ENCODE measurements around the gene KCNC1.

KCNC1 gene

DNA sequence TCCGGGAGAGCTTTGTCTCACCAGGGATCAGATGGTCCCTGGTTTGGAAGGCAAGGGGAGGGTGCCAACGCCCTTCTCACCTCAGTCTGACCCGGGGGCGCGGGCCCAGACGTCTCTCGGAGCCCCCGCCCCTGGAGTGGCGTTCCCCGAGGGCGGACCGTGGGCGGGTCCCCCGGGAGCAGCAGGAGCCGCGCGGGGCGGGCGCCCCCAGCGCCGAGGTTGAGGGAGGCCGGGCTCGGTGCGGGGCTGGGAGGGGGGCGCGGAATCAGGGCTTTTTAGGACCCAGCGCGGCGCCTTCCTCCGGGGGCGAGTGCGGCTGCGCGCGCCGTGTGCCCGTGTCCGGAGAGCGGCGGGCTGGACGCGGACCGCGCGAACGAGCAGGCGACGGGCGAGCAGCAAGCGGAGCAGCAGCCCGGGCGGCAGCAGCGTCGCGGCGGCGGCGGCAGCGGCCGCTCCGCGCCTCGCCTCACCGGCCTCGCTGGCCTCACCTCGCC is at the start of gene KCNC1:
Gene KCNC1, plus strand, starts transcription at position 364 of the 494 bp plus-strand sequence. CDS start 1,222 bp downstream, outside the sequence.
- no peak for DNase-seq (ENCODE audit: low read depth in 3 of 3, low spot score in 1 of 3)

DNA sequence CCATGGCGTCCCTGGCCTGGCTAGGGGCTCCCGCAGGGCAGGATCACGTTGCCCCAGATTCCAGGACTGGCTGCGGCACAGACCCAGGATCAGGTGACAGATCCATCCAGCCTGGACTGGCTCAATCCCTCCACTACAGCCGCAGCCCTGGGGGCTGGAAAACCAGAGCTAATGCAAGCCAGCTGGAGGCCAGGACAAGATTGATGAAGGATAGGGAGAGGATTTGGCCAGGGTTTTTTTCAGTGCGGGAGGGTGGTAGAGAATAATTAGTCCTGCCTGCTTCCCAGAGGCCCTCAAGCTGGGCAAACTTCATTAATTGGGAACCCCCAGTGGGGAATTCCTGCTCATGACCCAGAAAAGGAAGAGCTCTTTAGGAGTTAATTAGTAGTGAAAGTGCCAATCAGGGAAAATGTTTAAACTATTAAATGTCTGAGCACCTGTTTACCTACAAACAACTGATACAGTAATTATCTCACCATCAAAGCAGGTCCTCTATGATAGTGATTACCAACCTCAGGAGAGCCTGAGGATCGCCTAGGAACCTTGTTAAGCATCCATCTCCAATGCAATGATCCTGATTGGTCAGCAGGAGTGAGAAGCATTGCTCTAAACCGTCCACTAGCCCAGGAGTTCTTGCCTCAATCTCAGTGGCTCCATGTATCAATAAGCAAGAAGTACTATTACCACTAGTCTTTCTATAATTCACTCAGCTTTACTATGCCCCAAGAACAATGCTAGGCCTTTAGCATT is 48.2 kb upstream of the KCNC1 start:
- no peak for DNase-seq (ENCODE audit: low read depth in 3 of 3, low spot score in 1 of 3)

DNA sequence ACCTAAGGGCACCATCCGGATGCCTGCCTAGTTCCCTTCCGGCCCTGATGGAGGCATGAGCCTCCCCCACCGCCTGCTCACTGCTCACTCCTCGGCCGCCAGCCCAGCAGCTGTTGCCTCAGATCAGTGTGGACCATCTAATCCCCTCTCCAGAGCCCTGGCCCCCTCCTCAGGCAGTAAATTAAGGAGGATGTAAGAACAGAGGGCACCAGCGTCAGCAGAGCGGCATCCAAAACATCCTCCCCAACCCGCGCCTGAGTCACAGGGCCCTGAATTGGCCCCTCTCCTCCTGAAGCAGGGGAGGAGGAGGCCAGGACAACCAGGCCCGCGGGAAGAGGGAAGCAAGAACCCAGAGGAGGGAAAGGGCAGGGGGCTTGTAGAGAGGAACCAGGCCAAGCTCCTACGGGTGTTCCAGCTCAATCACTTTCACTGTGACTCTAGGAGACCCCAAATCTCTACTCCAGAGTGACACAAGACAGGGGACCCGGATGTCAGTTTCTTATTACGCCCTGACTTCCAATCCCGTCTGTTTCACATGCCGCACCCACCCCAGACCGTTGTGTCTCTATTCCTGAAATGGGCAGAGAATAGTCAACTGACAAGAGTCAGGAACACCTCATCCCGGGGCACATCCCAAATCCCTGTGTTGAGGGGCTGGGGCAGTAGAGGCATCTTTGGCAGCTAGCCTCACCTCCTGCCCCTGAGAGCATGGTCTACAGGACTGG is 46.5 kb upstream of the KCNC1 start:
- no peak for DNase-seq (ENCODE audit: low read depth in 3 of 3, low spot score in 1 of 3)

DNA sequence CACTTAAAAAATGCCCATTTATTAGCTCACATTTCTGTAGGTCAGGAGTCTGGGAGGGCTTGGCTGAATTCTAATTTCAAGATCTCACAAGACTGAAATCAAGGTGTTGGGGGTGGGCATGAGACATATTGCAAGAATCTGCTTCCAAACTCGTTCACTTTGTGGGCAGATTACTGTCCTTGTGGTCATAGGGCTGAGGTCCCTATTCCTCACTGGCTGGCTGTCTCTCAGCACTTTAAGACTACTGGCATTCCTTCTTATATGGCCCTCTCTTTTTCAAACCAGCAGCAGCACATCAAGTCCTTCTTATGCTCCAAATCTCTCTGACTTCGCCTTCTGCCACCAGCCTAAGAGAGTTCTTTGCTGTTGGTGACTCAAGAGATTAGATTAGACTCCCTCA is 43.0 kb upstream of the KCNC1 start:
- DNase-seq (ENCODE audit: low read depth in 3 of 3, low spot score in 1 of 3) = no peak

DNA sequence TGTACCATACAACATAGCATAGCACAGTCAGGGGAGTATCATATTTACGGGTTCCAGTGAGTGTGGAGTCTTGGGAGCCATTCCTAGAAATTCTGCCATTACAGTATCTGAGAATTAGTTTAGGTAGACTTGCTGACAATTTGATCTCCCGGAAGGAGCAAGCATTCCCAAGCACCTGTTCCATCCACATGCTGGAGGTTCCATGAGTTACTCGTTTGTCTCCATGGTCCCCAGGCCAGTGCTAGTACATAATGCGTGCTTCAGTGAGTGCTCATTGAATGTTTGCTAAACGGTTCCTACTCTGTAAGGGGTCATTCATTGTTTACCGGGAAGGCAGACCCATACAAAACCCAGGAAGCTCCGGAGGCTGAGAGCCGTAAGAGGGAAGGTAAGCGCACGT is 42.6 kb upstream of the KCNC1 start:
- DNase-seq (ENCODE audit: low read depth in 3 of 3, low spot score in 1 of 3) = no peak

DNA sequence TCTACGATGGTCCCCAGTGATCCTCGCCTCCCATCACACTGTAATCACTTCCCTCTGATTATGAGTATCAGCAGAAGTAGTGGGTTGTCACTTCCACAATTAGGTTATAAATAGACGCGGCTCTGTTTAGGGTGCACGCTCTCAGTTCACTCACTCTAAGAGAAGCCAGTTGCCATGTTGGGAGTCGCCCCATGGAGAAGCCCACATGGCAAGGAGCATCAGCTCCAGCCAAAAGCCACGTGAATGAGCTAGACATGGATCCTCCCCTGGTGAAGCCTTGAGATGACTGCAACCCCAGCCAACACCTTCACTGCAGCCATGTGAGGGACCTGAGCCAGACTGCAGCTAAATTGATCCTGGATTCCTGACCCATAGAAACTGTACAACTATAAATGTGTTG is 41.6 kb upstream of the KCNC1 start:
- DNase-seq (ENCODE audit: low read depth in 3 of 3, low spot score in 1 of 3) = no peak

DNA sequence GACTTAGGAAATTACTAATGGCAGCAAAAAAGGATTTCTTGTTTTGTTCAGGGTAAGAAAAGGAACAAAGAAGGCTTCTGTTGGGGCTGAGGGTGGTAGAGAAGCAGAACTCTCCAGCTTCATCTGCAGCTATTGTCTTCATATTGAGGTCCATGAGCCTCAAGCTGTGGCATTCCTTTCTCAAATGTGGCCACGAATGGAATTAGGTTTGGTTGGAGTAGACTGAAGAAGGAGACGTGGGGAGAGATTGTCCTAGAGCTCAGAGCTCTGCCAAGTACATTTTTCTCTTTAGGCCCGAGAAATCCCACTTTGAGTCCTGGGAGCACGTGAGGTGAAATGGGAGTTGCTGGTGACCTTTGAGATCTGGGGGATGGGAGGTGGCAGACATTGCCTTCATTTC is 41.0 kb upstream of the KCNC1 start:
- no peak for DNase-seq (ENCODE audit: low read depth in 3 of 3, low spot score in 1 of 3)

DNA sequence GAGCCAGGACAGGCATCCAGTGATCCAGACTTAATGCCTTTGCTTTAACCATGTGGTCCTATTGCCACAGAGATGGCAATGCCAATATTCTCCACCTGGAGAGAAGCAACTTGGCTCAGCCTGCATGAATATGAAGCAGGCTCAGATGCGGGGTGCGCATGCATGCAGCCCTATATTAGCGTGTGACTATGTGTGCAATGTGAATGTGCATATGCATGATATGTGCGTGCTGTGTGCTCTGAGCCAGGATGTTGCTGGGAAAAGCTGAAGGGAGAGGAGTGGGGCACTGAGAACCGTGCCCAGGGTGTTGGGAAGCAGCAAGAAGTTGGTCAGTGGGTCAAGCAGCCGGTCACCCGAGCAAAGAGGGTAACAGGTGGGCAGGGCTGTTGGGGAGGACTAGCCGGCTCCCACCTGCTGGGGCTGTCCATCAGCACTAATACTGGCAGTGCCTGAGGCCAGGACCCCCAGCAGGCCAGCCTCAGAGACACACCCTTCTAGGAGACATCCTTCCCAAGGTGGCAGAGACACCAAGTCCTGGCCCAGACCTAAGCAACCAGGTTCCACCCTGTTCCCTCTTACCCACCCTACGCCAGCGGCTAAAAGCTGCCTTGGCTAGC is 40.0 kb upstream of the KCNC1 start:
- no peak for DNase-seq (ENCODE audit: low read depth in 3 of 3, low spot score in 1 of 3)

DNA sequence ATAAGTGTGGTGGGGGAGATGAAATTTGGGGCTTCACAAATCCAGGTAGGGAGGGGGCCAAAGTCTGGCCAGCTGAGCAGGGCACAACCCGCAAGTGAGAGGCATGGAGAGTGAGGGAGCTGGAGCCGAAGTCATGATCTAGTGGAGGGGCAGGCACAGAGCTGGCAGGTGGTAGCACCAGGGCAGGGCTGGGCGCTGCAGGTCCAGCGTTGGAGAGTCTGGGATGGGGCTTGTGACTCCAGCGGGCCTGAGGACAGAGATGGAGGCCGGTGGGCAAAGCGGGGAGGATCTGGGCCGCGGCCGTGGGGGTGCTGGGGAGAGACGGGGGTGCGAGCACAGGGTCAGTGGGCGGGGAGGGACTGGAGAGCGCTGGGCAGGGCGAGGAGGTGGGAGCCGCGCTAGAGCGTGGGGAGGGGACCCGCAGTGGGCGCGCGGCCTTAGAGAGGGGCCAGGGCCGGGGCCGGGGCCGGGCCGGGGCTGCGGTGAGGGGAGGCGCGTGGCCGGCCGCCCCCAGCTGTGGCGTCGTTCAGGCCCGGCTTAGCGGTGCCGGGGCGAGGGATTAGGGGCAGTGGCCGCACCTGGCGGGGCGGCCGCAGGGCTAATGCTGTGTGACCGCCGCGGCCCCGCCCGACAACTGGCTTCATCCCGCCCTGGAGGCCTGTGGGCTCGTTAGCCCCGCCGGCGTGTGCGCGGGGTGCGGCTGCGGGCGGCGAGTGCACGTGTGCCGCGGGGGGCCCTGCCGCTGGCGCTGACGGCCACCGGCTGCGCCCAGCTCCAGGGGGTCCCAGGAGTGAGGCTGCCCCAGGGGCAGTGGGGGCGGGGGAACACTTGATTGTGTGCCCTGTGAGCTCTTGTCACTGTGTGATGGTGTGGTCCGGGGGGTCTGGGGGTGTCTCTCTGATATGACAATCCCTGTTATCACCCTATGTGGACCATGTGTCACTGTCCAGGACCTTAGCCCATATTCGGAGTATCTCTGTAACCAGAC is 38.8 kb upstream of the KCNC1 start:
- no peak for DNase-seq (ENCODE audit: low read depth in 3 of 3, low spot score in 1 of 3)

DNA sequence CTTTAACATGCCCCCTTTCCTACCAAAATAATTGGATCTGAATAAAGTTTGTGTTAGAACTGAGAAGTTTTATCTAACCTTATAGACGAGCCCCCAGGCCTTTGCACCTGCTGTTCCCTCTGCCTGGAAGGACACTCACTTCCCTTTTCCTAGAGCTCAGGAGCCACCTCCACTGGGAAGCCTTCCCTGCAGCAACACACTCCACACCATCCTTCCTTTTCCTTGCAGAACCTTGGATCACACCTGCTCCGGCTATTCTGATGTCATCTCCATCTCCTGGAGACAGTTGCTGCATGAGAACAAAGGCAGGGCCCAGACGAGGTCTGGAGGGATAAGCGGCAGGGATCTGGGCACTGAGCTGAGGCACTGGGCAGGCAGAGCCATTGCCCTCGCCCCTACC is 37.8 kb upstream of the KCNC1 start:
- no peak for DNase-seq (ENCODE audit: low read depth in 3 of 3, low spot score in 1 of 3)

DNA sequence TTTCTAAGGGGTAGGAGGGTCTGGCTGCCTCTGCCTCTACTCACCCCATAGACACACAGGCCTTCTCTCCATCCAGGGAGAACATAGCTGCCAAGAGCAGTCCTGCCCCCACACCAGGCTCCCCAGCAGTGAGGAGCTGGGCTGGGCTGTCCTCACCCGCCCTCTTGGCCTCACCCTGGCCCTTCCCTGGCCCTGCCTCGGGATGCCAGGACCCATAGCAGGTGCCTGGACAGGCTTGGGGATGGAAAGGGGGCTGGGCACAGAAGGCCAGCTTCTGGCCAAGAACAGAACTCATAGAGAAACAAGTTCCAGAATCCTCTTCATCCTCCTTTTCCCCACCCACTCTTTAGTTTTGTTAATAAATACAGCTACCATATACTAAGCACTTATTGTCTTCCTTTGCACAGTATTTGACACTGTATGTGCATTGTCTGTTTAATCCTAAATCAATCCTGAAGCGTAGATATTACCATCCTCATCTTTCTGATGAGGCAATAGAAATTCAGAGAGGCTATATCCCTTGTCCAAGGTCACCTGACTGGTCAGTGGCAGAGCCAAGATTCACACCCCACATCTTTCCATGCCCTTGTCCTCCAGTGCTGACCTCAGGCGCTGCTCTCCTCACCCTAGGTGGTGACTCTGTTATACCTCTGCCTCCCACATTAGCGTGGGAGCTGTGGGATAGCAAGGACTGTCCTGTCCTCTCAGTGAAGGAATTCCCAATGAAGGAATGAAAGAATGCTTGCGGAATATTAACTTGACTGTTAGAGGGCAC is 37.2 kb upstream of the KCNC1 start:
- DNase-seq (ENCODE audit: low read depth in 3 of 3, low spot score in 1 of 3) = no peak

DNA sequence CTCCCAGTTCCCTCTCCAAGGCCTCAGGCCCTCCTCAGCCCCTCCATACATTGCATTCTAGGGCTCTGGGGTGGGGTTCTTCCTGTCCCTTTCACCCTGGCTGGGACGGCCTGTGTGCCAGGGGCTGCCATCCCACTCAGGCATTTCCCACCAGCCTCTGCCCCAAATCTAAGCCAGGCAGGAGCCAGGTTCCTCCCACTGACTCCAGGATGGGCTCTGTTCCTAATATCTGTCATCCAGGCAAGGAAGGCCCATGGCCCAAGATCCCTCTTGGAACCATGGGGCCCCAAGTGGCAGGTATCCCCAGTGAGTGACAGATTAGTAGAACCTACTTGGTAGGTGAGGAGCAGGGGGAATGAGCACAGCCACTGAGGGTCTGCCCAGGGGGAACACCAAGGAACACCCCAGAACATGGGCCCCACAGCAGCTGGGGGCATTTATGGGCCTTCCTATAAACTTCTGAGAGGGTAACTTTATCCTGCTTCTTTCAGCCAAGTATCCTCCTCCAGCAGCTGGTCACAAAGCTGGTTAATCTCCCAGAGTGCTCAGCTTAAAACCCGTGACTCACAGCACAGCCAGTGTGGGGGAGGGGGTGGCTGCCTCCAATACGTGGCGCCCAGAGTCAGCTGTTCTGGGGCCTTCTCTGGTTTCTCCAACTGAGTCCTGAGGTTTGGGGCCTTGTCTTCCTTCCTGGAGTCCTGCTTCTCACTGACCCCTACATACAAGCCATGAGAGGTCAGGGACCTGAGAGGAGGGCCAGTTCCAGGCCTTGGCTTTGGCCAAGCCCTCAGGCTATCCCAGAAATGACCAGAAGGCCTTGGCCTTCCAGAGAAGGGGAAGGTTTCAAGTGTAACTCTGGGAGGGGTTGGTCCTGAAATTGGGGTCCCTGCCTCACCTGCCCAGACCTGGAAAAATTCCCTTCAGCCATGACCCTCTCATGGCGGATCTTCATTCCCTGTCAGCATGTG is 35.1 kb upstream of the KCNC1 start:
- DNase-seq (ENCODE audit: low read depth in 3 of 3, low spot score in 1 of 3) = no peak

DNA sequence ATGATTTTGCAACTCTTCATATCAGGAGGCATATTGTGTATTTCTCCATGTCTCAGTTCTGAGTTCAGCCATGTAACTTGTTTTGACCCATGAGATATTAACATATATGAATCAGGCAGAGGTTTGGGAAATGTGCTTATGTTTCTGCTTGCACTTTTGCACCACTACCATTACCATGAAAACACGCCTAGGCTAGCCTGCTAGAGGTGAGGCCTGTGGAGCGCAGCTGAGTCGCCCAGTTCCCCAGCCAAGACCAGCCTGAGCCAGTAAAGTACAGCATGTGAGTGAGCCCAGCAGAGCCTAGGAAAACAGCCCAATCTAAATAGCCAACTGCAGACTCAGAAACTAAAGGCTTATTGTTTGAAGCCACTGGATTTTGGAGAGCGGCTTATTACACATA is 33.6 kb upstream of the KCNC1 start:
- no peak for DNase-seq (ENCODE audit: low read depth in 3 of 3, low spot score in 1 of 3)

DNA sequence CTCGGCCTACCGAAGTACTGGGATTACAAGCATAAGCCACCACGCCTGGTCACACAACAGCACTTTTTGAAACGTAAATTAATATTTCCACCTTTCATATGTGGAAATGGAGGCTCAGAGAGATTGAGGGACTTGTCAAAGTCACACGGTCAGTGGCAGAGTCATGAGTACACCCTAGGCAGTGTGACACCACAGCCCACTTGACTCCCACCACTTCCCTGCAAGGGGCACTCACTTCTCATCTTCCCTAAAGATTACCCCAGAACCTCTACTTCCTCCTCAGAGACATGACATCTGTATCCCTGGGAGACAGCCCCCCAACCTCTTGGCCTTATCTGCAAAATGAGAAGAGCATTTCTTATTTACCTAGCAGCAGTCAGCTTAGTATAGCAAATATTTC is 31.7 kb upstream of the KCNC1 start:
- no peak for DNase-seq (ENCODE audit: low read depth in 3 of 3, low spot score in 1 of 3)

DNA sequence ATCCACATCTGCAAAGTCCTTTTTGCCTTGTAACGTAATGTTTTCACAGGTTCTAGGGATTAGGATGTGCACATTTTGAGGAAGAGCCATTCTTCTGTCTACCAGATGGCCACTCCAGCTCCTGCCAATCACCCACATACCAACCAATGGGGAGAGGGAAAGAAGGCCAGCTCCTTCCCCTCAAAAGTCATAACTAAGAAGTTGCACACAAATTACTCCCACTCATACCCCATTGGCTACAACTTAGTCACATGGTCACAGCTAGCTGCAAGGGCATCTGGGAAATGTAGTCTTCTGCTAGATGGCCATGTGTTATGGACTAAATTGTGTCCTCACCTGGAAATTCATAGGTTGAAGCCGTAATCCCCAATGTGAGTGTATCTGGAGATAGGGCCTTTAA is 30.6 kb upstream of the KCNC1 start:
- DNase-seq (ENCODE audit: low read depth in 3 of 3, low spot score in 1 of 3) = no peak

DNA sequence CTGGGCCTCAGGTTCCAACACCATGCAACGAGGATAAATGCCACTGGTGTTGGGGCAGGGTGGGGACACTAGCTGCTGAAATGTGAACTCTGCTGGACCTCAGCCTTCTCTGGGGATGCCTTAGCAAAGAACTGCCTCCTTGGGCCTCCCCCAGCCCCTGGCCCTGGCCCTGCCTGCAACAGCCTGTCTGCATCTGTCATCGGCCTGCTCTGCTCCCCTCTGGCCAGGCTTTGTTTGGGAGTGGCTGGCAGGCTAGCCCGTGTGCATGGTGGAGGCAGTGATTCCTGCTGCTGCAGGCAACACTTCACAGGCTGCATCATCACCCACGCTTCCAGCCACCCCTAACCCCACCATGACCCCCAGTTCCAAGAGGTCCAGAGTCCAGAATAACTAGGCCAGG is 26.8 kb upstream of the KCNC1 start:
- no peak for DNase-seq (ENCODE audit: low read depth in 3 of 3, low spot score in 1 of 3)

DNA sequence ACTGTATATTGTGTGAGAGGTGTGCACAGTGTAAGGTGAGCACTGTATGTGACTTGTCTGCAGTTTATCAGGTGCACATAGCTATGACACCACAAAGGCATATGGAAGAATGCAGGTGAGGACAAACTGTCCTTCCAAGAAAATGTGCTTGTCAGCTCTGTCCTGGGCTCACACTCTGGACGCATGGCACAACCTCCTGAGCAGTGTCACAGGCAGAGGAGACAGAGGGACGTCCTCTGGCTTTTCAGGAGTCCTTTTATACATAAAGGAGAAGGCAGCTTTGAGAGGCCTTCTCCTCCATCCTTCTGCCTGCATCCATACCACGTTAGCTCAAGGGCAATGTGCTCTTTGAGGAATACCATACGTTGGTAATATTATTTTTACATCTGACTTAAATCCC is 22.7 kb upstream of the KCNC1 start:
- no peak for DNase-seq (ENCODE audit: low read depth in 3 of 3, low spot score in 1 of 3)

DNA sequence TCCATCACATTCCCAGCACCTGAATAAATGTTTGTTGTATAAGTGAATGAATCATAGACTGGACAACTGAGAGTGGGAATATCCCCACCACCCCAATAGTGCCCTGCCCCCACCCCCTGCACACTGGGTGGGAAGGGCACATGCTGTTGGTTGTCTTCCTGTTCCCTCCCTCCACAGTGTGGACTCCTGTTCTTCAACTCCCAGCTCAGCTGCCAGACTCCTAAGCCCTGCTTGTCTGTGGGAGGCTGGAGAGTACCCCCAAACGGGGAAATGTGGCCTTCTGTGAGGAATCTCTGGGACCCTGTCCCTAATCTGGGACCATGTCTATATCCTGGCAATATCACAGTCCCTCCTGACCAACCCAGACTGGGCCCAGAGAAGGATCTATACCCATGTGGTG is 20.7 kb upstream of the KCNC1 start:
- DNase-seq (ENCODE audit: low read depth in 3 of 3, low spot score in 1 of 3) = no peak

DNA sequence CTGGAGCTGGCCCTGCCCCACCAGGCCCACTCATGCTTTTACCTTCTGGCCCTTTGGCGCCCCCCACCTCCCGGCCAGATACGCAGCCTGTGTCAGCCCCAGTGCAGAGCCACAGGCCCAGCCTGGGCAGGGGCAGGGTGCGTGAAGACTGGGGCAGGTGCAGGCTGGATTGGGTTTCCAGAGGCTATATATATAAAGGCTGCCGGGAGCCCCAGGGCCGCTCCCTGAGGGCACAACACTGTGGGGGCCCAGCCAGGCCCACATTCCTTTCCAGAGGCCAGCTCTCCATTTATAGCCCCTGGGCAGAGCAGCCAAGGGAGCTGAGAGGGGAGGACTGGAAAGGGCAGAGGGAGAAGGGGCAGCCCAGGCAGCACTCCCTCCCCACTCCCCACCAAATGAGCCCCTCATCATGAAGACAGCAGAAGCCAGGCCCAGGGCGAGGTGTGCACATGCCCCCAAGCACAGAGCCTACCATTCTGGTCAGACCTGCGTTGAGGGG is 20.2 kb upstream of the KCNC1 start:
- no peak for DNase-seq (ENCODE audit: low read depth in 3 of 3, low spot score in 1 of 3)

Measured in stimulated activated CD4-positive, alpha-beta T cell treated with anti-CD3 and anti-CD28 coated beads, TNF-alpha, amount 100 ng/mL, for 1 hour (primary cell).